GDM1 (cell line): ENCODE data around the gene SLC26A9.

ENCODE experiments used
- DNase-seq: peaks from one replicate; lab custom pipeline; 2025; lab: John Stamatoyannopoulos, UW

Gene SLC26A9

GRCh38 chr1:205943245-205943644, at the start of gene SLC26A9:
Gene SLC26A9, minus strand, starts transcription at chr1:205943456. Its CDS starts 7,636 bp downstream, at chr1:205935820.
- no peak for DNase-seq

DNA sequence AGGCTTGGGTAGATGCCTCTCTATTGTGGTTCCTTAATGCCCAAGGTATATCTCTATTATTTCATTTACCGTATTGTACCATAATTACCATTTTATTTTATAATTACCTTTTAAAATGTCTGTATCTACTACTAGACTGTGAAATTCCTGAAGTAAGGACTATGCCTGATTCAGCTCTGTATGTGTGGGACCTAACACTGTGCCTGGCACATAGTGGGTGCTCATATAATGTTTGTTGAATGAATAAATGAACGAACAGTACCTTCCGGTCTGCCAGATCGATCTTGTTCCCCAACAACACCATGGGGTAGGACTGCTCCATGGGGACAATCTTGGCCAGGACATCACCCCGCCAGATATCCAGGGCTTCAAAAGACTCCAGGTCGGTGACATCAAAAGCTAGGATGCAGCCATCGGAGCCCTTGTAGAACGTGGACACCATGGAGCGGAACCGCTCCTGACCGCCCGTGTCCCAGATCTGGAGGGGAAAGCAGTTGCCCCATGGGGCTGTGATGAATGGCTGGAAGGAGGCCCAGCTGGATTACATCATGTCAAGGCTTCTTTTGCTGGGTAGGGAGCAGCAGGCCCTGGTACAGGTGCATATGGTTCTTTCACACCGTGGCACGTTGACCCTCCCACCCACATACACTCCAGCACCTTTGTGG, 49.1 kb upstream of the SLC26A9 start:
- no peak for DNase-seq

GRCh38 chr1:205991237-205991636, 48.0 kb upstream of the SLC26A9 start:
- DNase-seq: no peak

DNA sequence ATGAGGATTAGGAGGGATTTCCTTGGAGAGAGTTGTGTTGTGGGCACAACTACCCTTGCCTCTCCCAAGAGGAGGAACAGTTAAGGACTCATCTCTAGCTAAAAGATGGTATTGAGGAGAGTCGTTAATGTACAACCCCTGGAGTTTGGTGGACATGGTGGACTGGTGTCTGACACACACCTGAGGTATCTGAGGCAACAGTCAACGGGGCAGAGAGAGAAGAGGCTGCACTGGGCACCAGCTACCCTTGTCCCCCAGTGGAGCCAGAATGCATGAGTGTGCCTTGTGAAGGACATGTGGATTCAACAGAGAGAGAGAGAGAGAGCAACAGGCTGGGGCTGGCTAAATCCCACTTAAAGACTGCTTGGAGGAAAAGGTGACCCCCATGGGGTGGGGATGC, 47.0 kb upstream of the SLC26A9 start:
- no peak for DNase-seq

GRCh38 chr1:205989786-205990185, 46.5 kb upstream of the SLC26A9 start:
- no peak for DNase-seq

DNA sequence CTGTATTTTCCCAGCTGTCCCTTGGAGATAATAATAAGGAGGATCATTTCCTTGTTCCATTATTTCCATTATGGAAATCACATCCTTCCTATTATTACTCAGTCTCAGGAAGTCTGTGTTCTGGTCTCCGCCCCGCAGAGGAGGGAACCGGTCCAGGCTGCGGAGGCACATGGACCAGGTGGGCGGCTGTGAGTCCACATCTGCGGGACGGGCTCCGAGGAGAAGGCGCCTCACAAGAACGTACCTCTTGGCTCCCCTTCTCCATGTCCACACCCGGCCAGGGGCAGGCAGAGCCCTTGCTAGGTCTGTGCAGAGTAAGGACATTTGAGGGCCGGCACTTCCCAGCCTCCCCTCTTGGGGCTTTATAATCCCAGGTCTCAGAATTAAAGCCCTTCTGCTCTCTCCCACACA, 45.3 kb upstream of the SLC26A9 start:
- no peak for DNase-seq

DNA sequence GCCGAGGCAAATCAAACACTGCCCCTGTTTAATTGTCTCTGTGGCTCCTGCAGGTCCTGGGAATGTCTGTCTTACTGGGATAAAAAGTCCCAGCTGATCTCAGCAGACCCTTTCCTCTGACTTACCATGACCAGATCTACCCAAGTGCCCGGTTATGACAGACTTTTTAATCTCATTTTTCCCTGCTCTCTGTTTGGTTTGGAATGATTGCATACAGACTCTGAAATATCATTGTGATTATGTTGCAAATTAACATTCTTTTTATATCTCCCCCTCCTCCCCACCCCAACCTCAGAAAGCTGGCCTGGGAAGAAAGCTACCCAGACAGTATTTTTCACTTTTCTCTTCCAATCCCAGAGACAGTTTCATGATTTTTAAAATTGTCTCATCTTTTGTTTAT, 43.6 kb upstream of the SLC26A9 start:
- DNase-seq: no peak

GRCh38 chr1:205986292-205986691, 43.0 kb upstream of the SLC26A9 start:
- no peak for DNase-seq

- DNase-seq: no peak
Observed at GRCh38 chr1:205985330-205986005, 42.2 kb upstream of the SLC26A9 start.

GRCh38 chr1:205983925-205984725, 40.9 kb upstream of the SLC26A9 start:
- peak; percentile 25 for DNase-seq

DNA sequence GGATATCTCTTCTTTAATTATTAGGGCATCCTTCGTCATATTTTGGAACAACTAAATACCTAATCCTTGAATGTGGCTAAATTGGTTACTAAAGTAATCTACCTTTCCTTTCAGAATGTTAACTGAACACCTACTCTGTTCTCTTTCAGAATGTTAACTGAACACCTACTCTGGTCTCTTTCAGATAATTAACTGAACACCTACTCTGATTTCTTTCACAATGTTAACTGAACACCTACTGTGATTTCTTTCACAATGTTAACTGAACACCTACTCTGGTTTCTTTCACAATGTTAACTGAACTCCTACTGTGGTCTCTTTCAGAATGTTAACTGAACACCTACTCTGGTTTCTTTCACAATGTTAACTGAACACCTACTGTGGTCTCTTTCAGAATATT, 38.0 kb upstream of the SLC26A9 start:
- DNase-seq: no peak

- DNase-seq: no peak
Observed at GRCh38 chr1:205980237-205980870, 37.1 kb upstream of the SLC26A9 start.

- no peak for DNase-seq
Observed at GRCh38 chr1:205979301-205979700, 36.0 kb upstream of the SLC26A9 start.

DNA sequence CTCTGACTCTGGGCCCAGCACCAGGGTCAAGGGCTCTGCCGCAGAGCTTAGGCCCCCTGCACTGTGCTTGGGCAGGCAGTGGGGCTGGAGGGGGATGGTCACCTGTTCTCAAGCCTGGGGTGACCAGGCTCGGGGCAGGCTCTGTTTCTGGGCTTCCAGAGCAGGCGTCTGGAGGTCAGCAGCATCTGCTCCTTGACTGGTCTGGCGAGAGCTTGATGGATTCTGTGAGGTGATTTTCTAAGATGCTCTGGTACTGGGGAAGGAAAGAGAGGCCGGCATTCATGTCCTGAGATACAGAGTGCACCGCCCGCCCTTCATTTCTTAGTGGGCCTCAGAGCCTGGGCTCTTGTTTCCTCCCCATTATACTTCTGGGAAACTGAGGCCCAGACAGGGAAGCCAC, 35.4 kb upstream of the SLC26A9 start:
- no peak for DNase-seq

- peak; percentile 66 for DNase-seq
Observed at GRCh38 chr1:205977402-205978014, 34.3 kb upstream of the SLC26A9 start.

DNA sequence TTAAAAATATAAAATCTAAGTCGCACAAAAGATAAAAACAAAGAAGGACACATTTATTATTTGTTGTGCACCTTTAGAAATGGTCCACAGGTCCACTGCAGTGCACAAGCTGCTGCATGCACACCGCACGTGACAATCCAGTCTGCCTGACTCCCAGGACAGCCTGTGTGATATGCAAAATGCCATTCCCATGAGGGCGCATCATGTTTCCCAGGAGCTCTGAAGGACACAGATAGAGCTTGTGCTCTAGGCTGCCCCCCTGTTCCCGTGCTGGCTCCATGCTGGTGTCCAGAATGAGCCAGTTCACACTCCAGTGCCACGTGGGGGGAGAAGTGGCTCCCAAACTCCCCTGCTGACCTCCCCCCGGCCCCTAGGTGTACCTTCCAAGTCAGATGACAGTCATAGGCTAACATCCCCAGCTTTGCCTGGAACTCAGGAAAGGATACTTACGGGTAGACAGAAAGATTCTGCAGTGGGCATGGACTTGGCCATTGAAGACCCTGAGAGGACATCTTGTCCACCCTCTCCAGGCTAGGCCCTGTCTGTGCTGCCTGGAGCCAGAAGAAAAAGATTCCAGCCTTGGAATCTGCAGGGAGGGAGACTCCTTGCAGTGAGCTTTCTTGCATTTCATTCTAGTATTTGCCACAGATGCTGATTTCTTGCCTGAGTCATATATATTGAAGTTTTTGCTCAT, 33.6 kb upstream of the SLC26A9 start:
- DNase-seq: no peak

DNA sequence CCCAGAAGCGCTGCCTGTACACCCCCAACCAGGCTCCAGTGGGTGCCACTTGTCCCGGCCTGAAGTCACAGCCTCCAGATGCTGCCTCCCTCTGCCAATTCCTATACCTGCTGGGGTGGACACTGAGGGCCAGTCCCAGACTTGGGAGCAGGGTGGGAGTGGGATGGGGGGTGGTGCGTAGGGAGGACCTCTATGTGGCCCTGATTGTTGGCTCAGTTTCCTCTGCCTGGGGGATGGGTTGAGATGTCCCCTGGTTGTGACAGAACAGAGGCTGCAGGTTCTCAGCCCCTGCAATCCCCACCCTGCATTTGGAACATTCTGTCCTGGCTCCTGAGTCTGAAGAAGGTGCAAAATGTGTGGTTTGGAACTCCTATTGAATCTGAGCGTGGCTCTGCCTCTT, 32.8 kb upstream of the SLC26A9 start:
- no peak for DNase-seq

DNA sequence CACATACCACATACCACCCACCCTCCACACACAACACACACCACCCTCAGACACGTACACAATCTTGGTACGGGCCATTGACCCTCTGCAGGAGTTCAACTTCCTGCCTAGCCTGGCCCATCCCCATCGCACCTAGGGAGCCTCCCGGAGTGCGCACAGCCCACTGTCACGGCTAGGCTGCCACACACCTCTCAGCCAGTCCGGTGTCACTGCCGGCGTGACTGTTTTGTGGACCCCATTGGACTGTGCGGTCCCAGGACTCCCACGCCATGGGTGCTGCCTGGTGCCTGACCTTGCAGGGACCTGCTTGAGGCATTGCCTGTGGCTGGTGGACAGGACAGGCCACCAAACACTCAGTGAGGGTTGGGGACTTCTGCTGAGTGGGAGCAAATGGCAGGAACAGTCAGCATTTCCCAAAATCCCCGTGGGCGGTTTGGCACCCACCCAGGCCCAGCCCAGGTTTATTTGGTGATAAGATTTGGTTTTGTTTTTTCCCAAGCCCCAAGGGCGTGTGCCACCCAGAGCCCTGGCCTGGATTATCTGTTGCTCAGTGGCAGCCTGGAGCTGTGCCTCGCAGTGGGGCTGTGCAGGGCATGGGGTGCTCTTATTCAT, 32.2 kb upstream of the SLC26A9 start:
- DNase-seq: no peak

GRCh38 chr1:205974712-205975111, 31.5 kb upstream of the SLC26A9 start:
- DNase-seq: no peak

DNA sequence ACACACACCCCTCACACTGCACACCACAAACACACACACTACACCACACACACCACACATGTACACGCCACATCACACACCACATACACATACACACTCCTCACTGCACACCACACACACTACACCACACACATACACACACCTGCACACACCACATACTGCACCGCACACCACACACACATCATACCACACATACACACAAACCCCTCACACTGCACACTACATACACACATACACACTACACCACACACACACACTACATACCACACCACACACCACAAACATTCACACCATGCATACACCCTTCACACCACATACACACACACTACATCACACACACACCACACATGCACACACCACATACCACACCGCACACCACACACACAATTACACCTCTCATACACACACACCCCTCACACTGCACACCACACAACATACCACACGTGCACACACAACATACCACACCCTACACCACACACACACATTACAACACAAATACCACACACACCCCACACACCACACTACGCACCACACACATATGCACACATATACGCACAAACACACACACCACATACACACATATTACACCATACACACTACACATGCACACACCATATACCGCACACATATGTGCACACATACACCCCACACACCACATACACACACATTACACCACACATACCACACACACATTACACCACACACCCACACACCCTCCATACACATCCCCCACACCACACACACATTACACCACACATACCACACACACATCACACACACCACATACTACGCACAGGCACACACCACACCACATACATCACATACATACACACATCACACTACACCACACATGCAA, 30.3 kb upstream of the SLC26A9 start:
- DNase-seq: no peak
